WTC11 (cell line): ENCODE measurements around the gene PAPSS1. TPM values are rescaled to one million over a fixed set of nuclear protein-coding genes. Genes with fewer than 3 reads are reported as not detected.

Source experiments
- ATAC-seq: fragments of 200-7000 bp; cut with Tn5 transposase; 2 replicates; pipeline ENCODE4 v1.10.0; 2021; ENCODE audit warnings: mild to moderate bottlenecking, moderate library complexity
- CTCF ChIA-PET: fragments of 300-600 bp; sonication (Branson Sonifier 250); formaldehyde crosslinking; loops from one replicate; lab custom pipeline; 2021; ENCODE audit warnings: antibody characterized with exemption; lab: Charles Lee
- POLR2A ChIA-PET: fragments of 350-600 bp; sonication (Branson Sonifier 250); formaldehyde crosslinking; loops from one replicate; lab custom pipeline; 2021; ENCODE audit warnings: antibody characterized with exemption; lab: Charles Lee
- DNase-seq: peaks from one replicate; pipeline ENCODE4 v3.0.0; 2021; ENCODE audit warnings: low spot score
- H3K27ac Mint-ChIP-seq: 2 replicates; pipeline ENCODE4 v1.8.0; 2021; ENCODE audit warnings: mixed read lengths
- H3K27me3 Mint-ChIP-seq: 2 replicates; pipeline ENCODE4 v1.8.0; 2021; ENCODE audit warnings: low read depth, mild to moderate bottlenecking, moderate library complexity, mixed read lengths
- H3K36me3 Mint-ChIP-seq: 2 replicates; pipeline ENCODE4 v1.8.0; 2021; ENCODE audit warnings: mixed read lengths
- H3K4me1 Mint-ChIP-seq: 2 replicates; pipeline ENCODE4 v1.8.0; 2022; ENCODE audit warnings: mixed read lengths
- H3K4me3 Mint-ChIP-seq: 2 replicates; pipeline ENCODE4 v1.8.0; 2021; ENCODE audit warnings: mild to moderate bottlenecking, moderate library complexity, mixed read lengths
- H3K9me3 Mint-ChIP-seq: 2 replicates; pipeline ENCODE4 v1.8.0; 2021; ENCODE audit warnings: mixed read lengths
- ATF1 ChIP-seq: sonication (generic); formaldehyde crosslinking; IDR thresholded peaks from 2 replicates; pipeline ENCODE4 v1.8.1; 2023; ENCODE audit warnings: mild to moderate bottlenecking, moderate library complexity, missing genetic modification reagents
- FOXP1 ChIP-seq: sonication (generic); formaldehyde crosslinking; IDR thresholded peaks from 2 replicates; pipeline ENCODE4 v1.8.0; 2022; ENCODE audit warnings: missing genetic modification reagents, mild to moderate bottlenecking, moderate library complexity, borderline replicate concordance
- HMGA2 ChIP-seq: fragments of 250-450 bp; sonication (Bioruptor Pico); IDR thresholded peaks from 2 replicates; pipeline ENCODE4 v1.4.0; 2021; ENCODE audit warnings: mild to moderate bottlenecking, moderate library complexity
- NFATC4 ChIP-seq: fragments of 250-450 bp; sonication (Bioruptor Pico); IDR thresholded peaks from 2 replicates; pipeline ENCODE4 v1.9.0; 2021; ENCODE audit warnings: mild to moderate bottlenecking
- NR2C2 ChIP-seq: sonication (generic); formaldehyde crosslinking; IDR thresholded peaks from 2 replicates; pipeline ENCODE4 v1.8.0; 2022; ENCODE audit warnings: mild to moderate bottlenecking, missing genetic modification reagents
- SMAD4 ChIP-seq: sonication (generic); formaldehyde crosslinking; IDR thresholded peaks from 2 replicates; pipeline ENCODE4 v1.8.0; 2022; ENCODE audit warnings: mild to moderate bottlenecking, missing genetic modification reagents
- SP1 ChIP-seq: sonication (generic); formaldehyde crosslinking; conservative IDR thresholded peaks from 2 replicates; pipeline ENCODE4 v1.8.1; 2022; ENCODE audit warnings: missing genetic modification reagents
- ZNF121 ChIP-seq: sonication (generic); formaldehyde crosslinking; IDR thresholded peaks from 2 replicates; pipeline ENCODE4 v1.8.0; 2023; ENCODE audit warnings: missing genetic modification reagents
- ZNF219 ChIP-seq: sonication (generic); formaldehyde crosslinking; IDR thresholded peaks from 2 replicates; pipeline ENCODE4 v1.8.0; 2023; ENCODE audit warnings: missing genetic modification reagents, mild to moderate bottlenecking, borderline replicate concordance
- ZNF232 ChIP-seq: sonication (generic); formaldehyde crosslinking; IDR thresholded peaks from 2 replicates; pipeline ENCODE4 v1.8.0; 2022; ENCODE audit warnings: mild to moderate bottlenecking, missing genetic modification reagents
- ZNF263 ChIP-seq: sonication (generic); formaldehyde crosslinking; IDR thresholded peaks from 2 replicates; pipeline ENCODE4 v1.8.1; 2022; ENCODE audit warnings: low read depth, mild to moderate bottlenecking, moderate library complexity, missing genetic modification reagents
- ZNF423 ChIP-seq: fragments of 250-450 bp; sonication (Bioruptor Pico); IDR thresholded peaks from 2 replicates; pipeline ENCODE4 v2.1.2; 2022; ENCODE audit warnings: mild to moderate bottlenecking, moderate library complexity
- total RNA-seq: library from RNA; stranded (reverse); gene quantifications from 3 replicates; pipeline ENCODE4 v1.2.3, GENCODE V29; 2021
- TF ChIP-seq, protein P1 (sequence below): sonication (generic); formaldehyde crosslinking; IDR thresholded peaks from 2 replicates; pipeline ENCODE4 v1.8.1; 2022; ENCODE audit warnings: mild to moderate bottlenecking, missing genetic modification reagents, moderate library complexity, borderline replicate concordance
- TF ChIP-seq, protein P2 (sequence below): sonication (generic); formaldehyde crosslinking; IDR thresholded peaks from 2 replicates; pipeline ENCODE4 v1.8.1; 2023; ENCODE audit warnings: mild to moderate bottlenecking, missing genetic modification reagents
- TF ChIP-seq, protein P3 (sequence below): sonication (generic); formaldehyde crosslinking; IDR thresholded peaks from 2 replicates; pipeline ENCODE4 v1.8.1; 2023; ENCODE audit warnings: mild to moderate bottlenecking, missing genetic modification reagents
- TF ChIP-seq, protein P4 (sequence below): sonication (generic); formaldehyde crosslinking; IDR thresholded peaks from 2 replicates; pipeline ENCODE4 v1.8.1; 2022; ENCODE audit warnings: mild to moderate bottlenecking, moderate library complexity, missing genetic modification reagents
- TF ChIP-seq, protein P5 (sequence below): sonication (generic); formaldehyde crosslinking; IDR thresholded peaks from 2 replicates; pipeline ENCODE4 v1.8.1; 2022; ENCODE audit warnings: missing genetic modification reagents, borderline replicate concordance
- TF ChIP-seq, protein P6 (sequence below): sonication (generic); formaldehyde crosslinking; IDR thresholded peaks from 2 replicates; pipeline ENCODE4 v1.8.1; 2023; ENCODE audit warnings: mild to moderate bottlenecking, missing genetic modification reagents, moderate library complexity
- TF ChIP-seq, protein P7 (sequence below): fragments of 200-600 bp; IDR thresholded peaks from 2 replicates; pipeline ENCODE4 v1.8.0; 2022; ENCODE audit warnings: antibody characterized with exemption
- TF ChIP-seq, protein P8 (sequence below): sonication (generic); formaldehyde crosslinking; IDR thresholded peaks from 2 replicates; pipeline ENCODE4 v1.8.1; 2023; ENCODE audit warnings: mild to moderate bottlenecking, missing genetic modification reagents, moderate library complexity

PAPSS1 gene
- total RNA-seq, 1 experiment from 2014 or later, result 62.9 TPM

DNA sequence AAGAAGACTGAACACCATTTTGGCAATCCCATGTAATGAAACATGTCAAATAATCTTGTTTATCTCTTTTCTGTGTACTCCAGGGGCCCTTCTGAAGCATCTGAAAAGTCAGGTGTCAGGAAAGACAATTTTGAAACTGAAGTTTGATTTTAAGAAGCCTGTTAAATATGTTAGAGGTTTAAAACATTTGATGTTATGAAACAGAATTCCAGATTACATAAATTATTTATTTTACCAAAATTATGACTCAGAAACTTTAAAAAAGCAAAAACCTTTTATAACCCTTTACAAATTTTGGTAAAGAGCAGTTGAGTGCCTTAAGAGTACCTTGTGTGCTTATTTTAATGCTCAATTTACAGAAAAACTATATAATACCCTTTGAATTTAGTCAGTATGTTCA is 130.8 kb downstream of the PAPSS1 start:
- no peak overlapping the region for H3K27ac Mint-ChIP-seq
- peaks cover 21% of the 10 kb centered on the region for H3K36me3 Mint-ChIP-seq
- POLR2A ChIA-PET, result no interaction called here
- CTCF ChIA-PET, result no interaction called here
- DNase-seq, result no peak
- H3K9me3 Mint-ChIP-seq, result peaks cover 55% of the 10 kb centered on the region
- H3K4me3 Mint-ChIP-seq, result no peak overlapping the region
- H3K4me1 Mint-ChIP-seq, result no peaks in the 10 kb centered on the region
- no peaks in the 10 kb centered on the region; the same call in 1 of the 2 replicates for H3K27me3 Mint-ChIP-seq
- no peak for TF ChIP-seq FOXP1
- TF ChIP-seq NFATC4 (CRISPR knock-in tag), result no peak
- no peak for TF ChIP-seq ZNF219 (CRISPR knock-in tag)
- TF ChIP-seq ZNF423, result no peak
- no peak for TF ChIP-seq HMGA2 (CRISPR knock-in tag)
- no peak for TF ChIP-seq ZNF263 (CRISPR knock-in tag)
- no peak for TF ChIP-seq NR2C2 (CRISPR knock-in tag)
- TF ChIP-seq, protein P1, sequence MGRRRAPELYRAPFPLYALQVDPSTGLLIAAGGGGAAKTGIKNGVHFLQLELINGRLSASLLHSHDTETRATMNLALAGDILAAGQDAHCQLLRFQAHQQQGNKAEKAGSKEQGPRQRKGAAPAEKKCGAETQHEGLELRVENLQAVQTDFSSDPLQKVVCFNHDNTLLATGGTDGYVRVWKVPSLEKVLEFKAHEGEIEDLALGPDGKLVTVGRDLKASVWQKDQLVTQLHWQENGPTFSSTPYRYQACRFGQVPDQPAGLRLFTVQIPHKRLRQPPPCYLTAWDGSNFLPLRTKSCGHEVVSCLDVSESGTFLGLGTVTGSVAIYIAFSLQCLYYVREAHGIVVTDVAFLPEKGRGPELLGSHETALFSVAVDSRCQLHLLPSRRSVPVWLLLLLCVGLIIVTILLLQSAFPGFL (CRISPR knock-in tag), result no peak
- TF ChIP-seq, protein P2, sequence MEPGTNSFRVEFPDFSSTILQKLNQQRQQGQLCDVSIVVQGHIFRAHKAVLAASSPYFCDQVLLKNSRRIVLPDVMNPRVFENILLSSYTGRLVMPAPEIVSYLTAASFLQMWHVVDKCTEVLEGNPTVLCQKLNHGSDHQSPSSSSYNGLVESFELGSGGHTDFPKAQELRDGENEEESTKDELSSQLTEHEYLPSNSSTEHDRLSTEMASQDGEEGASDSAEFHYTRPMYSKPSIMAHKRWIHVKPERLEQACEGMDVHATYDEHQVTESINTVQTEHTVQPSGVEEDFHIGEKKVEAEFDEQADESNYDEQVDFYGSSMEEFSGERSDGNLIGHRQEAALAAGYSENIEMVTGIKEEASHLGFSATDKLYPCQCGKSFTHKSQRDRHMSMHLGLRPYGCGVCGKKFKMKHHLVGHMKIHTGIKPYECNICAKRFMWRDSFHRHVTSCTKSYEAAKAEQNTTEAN (CRISPR knock-in tag), result no peak
- TF ChIP-seq, protein P3, sequence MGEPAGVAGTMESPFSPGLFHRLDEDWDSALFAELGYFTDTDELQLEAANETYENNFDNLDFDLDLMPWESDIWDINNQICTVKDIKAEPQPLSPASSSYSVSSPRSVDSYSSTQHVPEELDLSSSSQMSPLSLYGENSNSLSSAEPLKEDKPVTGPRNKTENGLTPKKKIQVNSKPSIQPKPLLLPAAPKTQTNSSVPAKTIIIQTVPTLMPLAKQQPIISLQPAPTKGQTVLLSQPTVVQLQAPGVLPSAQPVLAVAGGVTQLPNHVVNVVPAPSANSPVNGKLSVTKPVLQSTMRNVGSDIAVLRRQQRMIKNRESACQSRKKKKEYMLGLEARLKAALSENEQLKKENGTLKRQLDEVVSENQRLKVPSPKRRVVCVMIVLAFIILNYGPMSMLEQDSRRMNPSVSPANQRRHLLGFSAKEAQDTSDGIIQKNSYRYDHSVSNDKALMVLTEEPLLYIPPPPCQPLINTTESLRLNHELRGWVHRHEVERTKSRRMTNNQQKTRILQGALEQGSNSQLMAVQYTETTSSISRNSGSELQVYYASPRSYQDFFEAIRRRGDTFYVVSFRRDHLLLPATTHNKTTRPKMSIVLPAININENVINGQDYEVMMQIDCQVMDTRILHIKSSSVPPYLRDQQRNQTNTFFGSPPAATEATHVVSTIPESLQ (CRISPR knock-in tag), result no peak
- TF ChIP-seq ATF1 (CRISPR knock-in tag), result no peak
- no peak for TF ChIP-seq SP1
- TF ChIP-seq, protein P4, sequence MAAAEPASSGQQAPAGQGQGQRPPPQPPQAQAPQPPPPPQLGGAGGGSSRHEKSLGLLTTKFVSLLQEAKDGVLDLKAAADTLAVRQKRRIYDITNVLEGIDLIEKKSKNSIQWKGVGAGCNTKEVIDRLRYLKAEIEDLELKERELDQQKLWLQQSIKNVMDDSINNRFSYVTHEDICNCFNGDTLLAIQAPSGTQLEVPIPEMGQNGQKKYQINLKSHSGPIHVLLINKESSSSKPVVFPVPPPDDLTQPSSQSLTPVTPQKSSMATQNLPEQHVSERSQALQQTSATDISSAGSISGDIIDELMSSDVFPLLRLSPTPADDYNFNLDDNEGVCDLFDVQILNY (CRISPR knock-in tag), result no peak
- TF ChIP-seq ZNF232 (CRISPR knock-in tag), result no peak
- no peak for TF ChIP-seq SMAD4 (CRISPR knock-in tag)
- ATAC-seq, result no peak

DNA sequence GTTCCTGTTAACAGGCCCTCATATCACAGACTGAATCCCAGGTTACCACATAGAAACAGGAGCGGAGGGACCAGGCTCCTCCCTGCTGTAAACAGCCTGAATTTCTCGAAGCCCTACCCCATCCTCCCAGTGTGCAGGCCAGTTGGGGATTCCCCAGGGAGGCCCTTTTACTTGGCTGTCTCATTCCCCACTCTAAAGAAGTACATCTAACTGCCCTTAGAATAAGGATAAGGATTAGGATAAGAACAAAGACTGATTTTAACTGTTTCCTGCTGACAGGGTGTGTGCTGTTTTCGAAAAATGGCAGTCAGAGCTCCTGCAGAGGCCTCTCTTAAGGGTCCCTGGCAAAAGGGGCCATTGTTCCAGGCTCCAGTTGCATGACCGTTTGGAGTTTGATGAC is 133.7 kb downstream of the PAPSS1 start:
- H3K4me3 Mint-ChIP-seq, result no peak overlapping the region
- no peak for DNase-seq
- TF ChIP-seq NR2C2 (CRISPR knock-in tag), result no peak
- no peak for TF ChIP-seq ATF1 (CRISPR knock-in tag)
- TF ChIP-seq, protein P5, sequence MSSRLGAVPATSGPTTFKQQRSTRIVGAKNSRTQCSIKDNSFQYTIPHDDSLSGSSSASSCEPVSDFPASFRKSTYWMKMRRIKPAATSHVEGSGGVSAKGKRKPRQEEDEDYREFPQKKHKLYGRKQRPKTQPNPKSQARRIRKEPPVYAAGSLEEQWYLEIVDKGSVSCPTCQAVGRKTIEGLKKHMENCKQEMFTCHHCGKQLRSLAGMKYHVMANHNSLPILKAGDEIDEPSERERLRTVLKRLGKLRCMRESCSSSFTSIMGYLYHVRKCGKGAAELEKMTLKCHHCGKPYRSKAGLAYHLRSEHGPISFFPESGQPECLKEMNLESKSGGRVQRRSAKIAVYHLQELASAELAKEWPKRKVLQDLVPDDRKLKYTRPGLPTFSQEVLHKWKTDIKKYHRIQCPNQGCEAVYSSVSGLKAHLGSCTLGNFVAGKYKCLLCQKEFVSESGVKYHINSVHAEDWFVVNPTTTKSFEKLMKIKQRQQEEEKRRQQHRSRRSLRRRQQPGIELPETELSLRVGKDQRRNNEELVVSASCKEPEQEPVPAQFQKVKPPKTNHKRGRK (CRISPR knock-in tag), result no peak
- TF ChIP-seq ZNF232 (CRISPR knock-in tag), result no peak
- TF ChIP-seq, protein P6, sequence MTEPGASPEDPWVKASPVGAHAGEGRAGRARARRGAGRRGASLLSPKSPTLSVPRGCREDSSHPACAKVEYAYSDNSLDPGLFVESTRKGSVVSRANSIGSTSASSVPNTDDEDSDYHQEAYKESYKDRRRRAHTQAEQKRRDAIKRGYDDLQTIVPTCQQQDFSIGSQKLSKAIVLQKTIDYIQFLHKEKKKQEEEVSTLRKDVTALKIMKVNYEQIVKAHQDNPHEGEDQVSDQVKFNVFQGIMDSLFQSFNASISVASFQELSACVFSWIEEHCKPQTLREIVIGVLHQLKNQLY (CRISPR knock-in tag), result no peak
- TF ChIP-seq, protein P7, sequence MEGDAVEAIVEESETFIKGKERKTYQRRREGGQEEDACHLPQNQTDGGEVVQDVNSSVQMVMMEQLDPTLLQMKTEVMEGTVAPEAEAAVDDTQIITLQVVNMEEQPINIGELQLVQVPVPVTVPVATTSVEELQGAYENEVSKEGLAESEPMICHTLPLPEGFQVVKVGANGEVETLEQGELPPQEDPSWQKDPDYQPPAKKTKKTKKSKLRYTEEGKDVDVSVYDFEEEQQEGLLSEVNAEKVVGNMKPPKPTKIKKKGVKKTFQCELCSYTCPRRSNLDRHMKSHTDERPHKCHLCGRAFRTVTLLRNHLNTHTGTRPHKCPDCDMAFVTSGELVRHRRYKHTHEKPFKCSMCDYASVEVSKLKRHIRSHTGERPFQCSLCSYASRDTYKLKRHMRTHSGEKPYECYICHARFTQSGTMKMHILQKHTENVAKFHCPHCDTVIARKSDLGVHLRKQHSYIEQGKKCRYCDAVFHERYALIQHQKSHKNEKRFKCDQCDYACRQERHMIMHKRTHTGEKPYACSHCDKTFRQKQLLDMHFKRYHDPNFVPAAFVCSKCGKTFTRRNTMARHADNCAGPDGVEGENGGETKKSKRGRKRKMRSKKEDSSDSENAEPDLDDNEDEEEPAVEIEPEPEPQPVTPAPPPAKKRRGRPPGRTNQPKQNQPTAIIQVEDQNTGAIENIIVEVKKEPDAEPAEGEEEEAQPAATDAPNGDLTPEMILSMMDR, result no peak
- TF ChIP-seq, protein P8, sequence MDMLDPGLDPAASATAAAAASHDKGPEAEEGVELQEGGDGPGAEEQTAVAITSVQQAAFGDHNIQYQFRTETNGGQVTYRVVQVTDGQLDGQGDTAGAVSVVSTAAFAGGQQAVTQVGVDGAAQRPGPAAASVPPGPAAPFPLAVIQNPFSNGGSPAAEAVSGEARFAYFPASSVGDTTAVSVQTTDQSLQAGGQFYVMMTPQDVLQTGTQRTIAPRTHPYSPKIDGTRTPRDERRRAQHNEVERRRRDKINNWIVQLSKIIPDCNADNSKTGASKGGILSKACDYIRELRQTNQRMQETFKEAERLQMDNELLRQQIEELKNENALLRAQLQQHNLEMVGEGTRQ (CRISPR knock-in tag), result no peak
- no peak for TF ChIP-seq ZNF121 (CRISPR knock-in tag)
- H3K27me3 Mint-ChIP-seq, result no peaks in the 10 kb centered on the region; the same call in 1 of the 2 replicates
- ATAC-seq, result no peak; the same call in 1 of the 2 replicates
- ChIA-PET POLR2A (no interaction called here), CTCF (no interaction called here)
- H3K9me3 Mint-ChIP-seq, result peaks cover 54% of the 10 kb centered on the region
- peaks cover 21% of the 10 kb centered on the region for H3K36me3 Mint-ChIP-seq
- peaks cover 8% of the 10 kb centered on the region for H3K4me1 Mint-ChIP-seq
- H3K27ac Mint-ChIP-seq, result no peak overlapping the region
